ENCODE measurements around the gene KIFC3.
A peak's percentile ranks its signal among the peaks of the same experiment; 100 is the strongest.
"Not testable (repeated sequence)": the region's sequence is repeated elsewhere in the genome, so short reads cannot be mapped to it uniquely, and the experiment has no call there.

Gene KIFC3

DNA sequence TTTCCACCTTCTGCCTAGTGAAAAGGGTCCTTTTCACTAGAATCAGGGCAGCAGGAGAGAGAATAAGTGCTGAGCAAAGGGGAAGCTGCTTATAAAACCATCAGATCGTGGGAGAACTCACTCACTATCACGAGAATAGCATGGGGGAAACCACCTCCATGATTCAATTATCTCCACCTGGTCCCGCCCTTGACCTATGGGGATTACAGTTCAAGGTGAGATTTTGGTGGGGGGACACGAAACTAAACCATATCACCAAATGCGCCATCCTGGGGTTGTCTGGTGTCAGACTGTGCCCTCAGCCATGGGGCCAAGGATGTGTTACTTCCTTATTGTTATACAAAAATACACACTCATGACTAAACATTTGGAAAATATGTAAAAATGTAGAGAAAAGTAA is 77.1 kb downstream of the KIFC3 start:
- DNase-seq (ENCODE audit: low read depth in 2 of 2, low spot score in 1 of 2): no peak

GRCh38 chr16:57724531-57724930 is 77.8 kb downstream of the KIFC3 start:
- no peak for DNase-seq (ENCODE audit: low read depth in 2 of 2, low spot score in 1 of 2)

- DNase-seq (ENCODE audit: low read depth in 2 of 2, low spot score in 1 of 2): no peak
These were observed 79.1 kb downstream of the KIFC3 start for GRCh38 chr16:57723170-57723569.

DNA sequence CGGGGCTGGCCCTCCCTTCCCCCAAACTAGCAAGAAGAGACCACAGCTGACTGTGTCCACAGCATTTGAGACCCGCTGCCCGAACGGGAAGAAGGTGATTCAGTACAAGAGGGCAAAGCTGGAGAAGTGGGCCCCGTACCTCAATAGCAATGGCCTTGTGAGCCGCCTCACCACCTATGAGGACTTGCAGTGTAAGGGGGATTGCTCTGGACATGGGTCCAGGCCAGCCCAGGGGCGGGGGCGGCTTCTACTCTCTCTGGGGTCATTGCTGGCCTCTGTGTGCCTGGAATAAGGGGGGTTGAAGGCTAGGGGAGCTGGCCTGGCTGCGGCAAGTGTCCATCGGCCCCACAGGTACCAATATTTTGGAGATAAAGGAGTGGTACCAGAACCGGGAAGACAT is 79.6 kb downstream of the KIFC3 start:
- no peak for DNase-seq (ENCODE audit: low read depth in 2 of 2, low spot score in 1 of 2)

DNA sequence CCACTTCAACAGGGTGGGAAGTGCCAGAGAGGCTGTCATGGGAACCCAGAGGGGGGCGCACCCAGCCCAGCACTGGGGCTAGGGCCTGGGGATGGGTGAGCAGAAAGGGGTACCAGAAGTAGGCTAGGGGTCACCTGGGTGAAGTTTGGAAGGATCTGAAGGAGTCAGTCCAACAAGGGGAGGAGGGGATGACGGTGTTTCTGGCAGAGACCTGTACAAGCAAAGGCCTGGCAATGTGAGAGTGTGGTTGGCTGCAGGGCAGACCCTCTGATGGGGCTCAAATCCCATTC is 80.1 kb downstream of the KIFC3 start:
- DNase-seq (ENCODE audit: low read depth in 2 of 2, low spot score in 1 of 2): no peak

DNA sequence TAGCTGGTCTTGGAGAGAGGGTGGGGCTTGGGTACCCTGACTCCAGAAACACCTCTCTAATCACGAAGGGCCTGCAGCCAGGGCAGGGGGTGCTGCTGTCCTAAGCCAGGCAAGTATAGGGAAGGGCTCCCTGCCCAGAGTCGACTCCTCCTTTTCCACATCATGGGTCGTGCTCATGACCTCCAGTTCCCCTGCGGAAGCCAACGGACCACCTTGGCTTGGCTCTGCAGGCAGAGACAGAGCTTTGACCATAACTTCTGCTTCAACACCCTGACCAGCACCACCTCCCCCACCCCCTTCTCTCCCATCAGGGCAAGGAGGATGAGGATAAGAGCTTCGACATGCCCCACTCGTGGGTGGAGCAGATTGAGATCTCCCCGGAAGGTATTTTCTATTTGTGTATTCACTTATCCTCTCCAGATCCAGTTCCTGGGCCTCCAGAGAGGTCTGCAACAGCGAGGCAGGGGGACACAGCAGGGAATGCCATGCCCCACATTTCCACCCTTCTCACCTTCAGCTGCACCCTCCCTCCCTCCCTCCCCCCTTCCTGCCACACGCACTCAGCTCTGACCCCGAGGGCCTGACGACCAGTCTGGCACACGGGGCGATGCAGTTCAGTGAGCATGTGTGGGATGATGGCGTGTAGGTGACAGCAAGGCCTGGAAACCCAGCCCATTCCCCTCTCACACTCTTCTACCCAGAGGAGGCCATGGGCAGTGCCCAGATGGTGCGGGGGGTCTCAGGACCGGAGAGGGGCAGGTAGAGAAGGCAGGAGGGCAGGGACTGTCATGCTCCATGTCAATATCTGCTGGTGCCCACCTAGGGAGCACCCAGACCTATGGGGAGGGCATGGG is 80.7 kb downstream of the KIFC3 start:
- no peak for DNase-seq (ENCODE audit: low read depth in 2 of 2, low spot score in 1 of 2)

- DNase-seq (ENCODE audit: low read depth in 2 of 2, low spot score in 1 of 2): peak in 1 of 2 donors; percentile 17
These were observed 82.1 kb downstream of the KIFC3 start for GRCh38 chr16:57720142-57720575.

DNA sequence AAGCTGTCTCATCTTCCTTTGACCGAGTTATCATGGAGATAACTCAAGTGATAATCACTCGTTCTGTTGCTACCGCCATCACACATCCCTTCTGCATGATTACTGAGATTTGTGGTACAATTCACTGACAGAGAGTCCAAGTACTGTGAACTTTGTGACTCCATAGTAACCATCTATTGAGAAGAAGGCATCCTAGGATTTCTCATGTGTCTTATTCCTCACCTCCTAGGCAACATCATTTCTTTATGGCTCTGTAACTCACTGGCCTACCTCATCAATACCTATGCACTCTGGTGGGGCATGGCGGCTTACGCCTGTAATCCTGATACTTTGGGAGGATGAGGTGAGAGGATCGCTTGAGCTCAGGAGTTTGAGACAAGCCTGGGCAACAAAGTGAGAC is 88.2 kb downstream of the KIFC3 start:
- DNase-seq (ENCODE audit: low read depth in 2 of 2, low spot score in 1 of 2): no peak

DNA sequence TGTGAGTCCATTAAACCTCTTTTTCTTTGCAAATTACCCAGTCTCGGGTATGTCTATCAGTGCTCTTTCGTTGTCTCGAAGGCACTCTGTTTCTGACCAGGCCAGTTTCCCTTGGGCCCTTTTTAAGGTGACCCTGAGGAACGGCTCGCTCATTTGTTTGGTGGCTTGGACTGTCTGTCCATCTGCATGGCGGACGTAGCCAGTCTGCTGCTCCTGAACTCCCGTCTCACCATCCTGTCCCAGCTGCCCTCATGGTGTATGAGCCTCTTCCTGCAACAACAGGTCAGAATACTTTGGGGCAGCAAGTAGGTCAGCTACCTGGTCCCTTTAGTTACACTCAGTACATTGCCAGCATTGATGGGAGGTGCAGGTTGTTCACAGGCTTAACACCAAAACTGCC is 88.7 kb downstream of the KIFC3 start:
- DNase-seq (ENCODE audit: low read depth in 2 of 2, low spot score in 1 of 2): no peak

GRCh38 chr16:57712569-57712968 is 89.7 kb downstream of the KIFC3 start:
- not testable (repeated sequence) for DNase-seq (ENCODE audit: low read depth in 2 of 2, low spot score in 1 of 2)

GRCh38 chr16:57711993-57712392 is 90.3 kb downstream of the KIFC3 start:
- DNase-seq (ENCODE audit: low read depth in 2 of 2, low spot score in 1 of 2): no peak

DNA sequence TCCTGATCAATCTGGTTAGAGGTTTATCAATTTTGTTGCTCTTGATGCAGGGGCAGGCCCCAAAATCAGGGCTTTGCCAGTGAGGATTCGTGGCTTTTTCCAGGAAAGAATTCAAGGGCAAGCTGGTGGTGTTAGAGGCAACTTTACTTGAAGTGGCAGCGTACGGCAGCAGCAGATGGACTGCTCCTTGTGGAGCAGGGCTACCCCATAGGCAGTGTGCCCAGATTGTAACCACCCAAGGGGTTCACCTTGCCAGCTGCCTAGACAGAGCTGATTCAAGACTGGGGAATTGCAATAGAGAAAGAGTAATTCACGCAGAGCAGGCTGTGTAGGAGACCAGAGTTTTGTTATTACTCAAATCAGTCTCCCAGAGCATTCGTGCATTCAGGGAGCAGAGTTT is 90.9 kb downstream of the KIFC3 start:
- no peak for DNase-seq (ENCODE audit: low read depth in 2 of 2, low spot score in 1 of 2)

- DNase-seq (ENCODE audit: low read depth in 2 of 2, low spot score in 1 of 2): no peak
These were observed 92.6 kb downstream of the KIFC3 start for GRCh38 chr16:57709663-57710062.

All from stimulated activated CD8-positive, alpha-beta memory T cell treated with anti-CD3 and anti-CD28 coated beads, Interleukin-4, amount 100 ng/mL, for 1 hour (primary cell).